Measurements from ENCODE around the gene FRMD3.

The FRMD3 gene

GRCh38 chr9:83219924-83220438 is 318.2 kb downstream of the FRMD3 start:
- TF ChIP-seq, protein P1, sequence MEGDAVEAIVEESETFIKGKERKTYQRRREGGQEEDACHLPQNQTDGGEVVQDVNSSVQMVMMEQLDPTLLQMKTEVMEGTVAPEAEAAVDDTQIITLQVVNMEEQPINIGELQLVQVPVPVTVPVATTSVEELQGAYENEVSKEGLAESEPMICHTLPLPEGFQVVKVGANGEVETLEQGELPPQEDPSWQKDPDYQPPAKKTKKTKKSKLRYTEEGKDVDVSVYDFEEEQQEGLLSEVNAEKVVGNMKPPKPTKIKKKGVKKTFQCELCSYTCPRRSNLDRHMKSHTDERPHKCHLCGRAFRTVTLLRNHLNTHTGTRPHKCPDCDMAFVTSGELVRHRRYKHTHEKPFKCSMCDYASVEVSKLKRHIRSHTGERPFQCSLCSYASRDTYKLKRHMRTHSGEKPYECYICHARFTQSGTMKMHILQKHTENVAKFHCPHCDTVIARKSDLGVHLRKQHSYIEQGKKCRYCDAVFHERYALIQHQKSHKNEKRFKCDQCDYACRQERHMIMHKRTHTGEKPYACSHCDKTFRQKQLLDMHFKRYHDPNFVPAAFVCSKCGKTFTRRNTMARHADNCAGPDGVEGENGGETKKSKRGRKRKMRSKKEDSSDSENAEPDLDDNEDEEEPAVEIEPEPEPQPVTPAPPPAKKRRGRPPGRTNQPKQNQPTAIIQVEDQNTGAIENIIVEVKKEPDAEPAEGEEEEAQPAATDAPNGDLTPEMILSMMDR (IDR thresholded peaks at IDR 0.05; ENCODE audit: unreplicated experiment in 3 of 3) = no peak

GRCh38 chr9:83219154-83219923 is 318.9 kb downstream of the FRMD3 start:
- H3K36me3 Mint-ChIP-seq (ENCODE audit: low read depth) = peaks cover 15% of the 10 kb centered on the region
- peaks cover 13% of the 10 kb centered on the region for H3K4me1 Mint-ChIP-seq

More at GRCh38 chr9:83219924-83220438, 318.2 kb downstream of the FRMD3 start:
- H3K27me3 Mint-ChIP-seq (ENCODE audit: low read depth) = no peaks in the 10 kb centered on the region
- H3K9me3 Mint-ChIP-seq = peaks cover 13% of the 10 kb centered on the region
- peaks cover 11% of the 10 kb centered on the region for H3K36me3 Mint-ChIP-seq (ENCODE audit: low read depth)
- H3K4me1 Mint-ChIP-seq = peaks cover 13% of the 10 kb centered on the region
- peak overlapping the region; percentile 70 to 89 (median 86) for H3K27ac Mint-ChIP-seq
- peak overlapping the region; percentile 88 to 95 (median 91) for H3K4me3 Mint-ChIP-seq

DNA sequence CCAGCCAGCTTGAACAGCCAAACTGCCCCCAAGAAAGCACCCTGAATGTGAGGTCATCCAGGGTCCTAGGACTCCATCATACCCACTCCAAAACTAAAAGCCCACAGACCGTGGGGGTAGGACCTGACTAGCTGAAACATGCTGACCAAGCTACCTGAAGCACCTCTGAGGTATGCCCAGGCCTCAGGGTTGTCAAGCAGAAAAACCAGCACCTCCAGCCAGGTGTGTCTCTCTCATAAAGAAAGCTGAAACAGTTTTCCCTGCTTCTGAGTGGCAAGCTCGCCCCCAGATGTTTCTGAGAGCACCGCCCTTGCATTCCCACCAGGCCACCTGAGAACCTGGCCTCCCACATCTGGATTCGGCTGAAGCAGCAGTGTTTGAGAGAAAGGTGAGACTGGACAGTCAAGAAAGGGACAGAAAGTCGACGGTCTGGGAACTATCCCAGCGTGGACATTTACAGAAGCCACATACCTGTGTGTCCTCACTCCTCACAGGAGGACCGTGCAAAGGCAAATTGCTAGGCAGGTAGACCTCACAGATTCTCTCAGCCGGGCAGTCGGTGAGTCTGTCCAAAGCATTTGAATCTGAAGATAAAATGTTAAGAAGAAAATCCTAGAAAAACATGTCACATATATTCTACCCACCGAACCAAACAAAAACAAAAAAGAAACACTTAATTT is 319.6 kb downstream of the FRMD3 start:
- TF ChIP-seq, protein P1 (IDR thresholded peaks at IDR 0.05; ENCODE audit: unreplicated experiment in 3 of 3) = no peak
- Mint-ChIP-seq H3K4me3 (peak overlapping the region; percentile 88 to 95 (median 91)), H3K4me1 (peaks cover 13% of the 10 kb centered on the region), H3K27ac (peak overlapping the region in 2 of 3 experiments; percentile 23 to 89), H3K36me3 (ENCODE audit: low read depth) (peaks cover 15% of the 10 kb centered on the region), H3K27me3 (ENCODE audit: low read depth) (peaks cover under 1% of the 10 kb centered on the region), H3K9me3 (peaks cover 15% of the 10 kb centered on the region)

More at GRCh38 chr9:83219154-83219923, 318.9 kb downstream of the FRMD3 start:
- Mint-ChIP-seq H3K27me3 (ENCODE audit: low read depth) (no peaks in the 10 kb centered on the region), H3K4me3 (peak overlapping the region; percentile 88 to 95 (median 91)), H3K27ac (peak overlapping the region; percentile 70 to 89 (median 86)), H3K9me3 (peaks cover 15% of the 10 kb centered on the region)
- TF ChIP-seq, protein P1 (IDR thresholded peaks at IDR 0.05; ENCODE audit: unreplicated experiment in 3 of 3) = peak; percentile 58 to 68 (median 64)

GRCh38 chr9:83209188-83209731 is 328.9 kb downstream of the FRMD3 start:
- Mint-ChIP-seq H3K27me3 (ENCODE audit: low read depth) (peaks cover 5% of the 10 kb centered on the region), H3K4me3 (no peak overlapping the region), H3K36me3 (ENCODE audit: low read depth) (no peaks in the 10 kb centered on the region), H3K4me1 (no peaks in the 10 kb centered on the region), H3K27ac (no peak overlapping the region), H3K9me3 (no peaks in the 10 kb centered on the region)
- TF ChIP-seq, protein P1 (IDR thresholded peaks at IDR 0.05; ENCODE audit: unreplicated experiment in 3 of 3) = no peak

- H3K4me1 Mint-ChIP-seq = no peaks in the 10 kb centered on the region
- no peak overlapping the region for H3K27ac Mint-ChIP-seq
- TF ChIP-seq, protein P1 (IDR thresholded peaks at IDR 0.05; ENCODE audit: unreplicated experiment in 3 of 3) = no peak
- no peak overlapping the region for H3K4me3 Mint-ChIP-seq
- H3K27me3 Mint-ChIP-seq (ENCODE audit: low read depth) = peaks cover 2% of the 10 kb centered on the region
- H3K9me3 Mint-ChIP-seq = no peaks in the 10 kb centered on the region
- no peaks in the 10 kb centered on the region for H3K36me3 Mint-ChIP-seq (ENCODE audit: low read depth)
Measured at GRCh38 chr9:83208065-83208850, 329.9 kb downstream of the FRMD3 start.
